Measurements from ENCODE around the gene NR1I3. TPM values are rescaled to one million over a fixed set of nuclear protein-coding genes. Genes with fewer than 3 reads are reported as not detected.

The NR1I3 gene
- total RNA-seq, 2 donors from 2014 or later, result not detected

GRCh38 chr1:161200421-161200991, 37.5 kb downstream of the NR1I3 start:
- intact Hi-C loops (cut with DNase I), result no loop called here
- DNase-seq (ENCODE audit: low spot score), result peak; percentile 78

DNA sequence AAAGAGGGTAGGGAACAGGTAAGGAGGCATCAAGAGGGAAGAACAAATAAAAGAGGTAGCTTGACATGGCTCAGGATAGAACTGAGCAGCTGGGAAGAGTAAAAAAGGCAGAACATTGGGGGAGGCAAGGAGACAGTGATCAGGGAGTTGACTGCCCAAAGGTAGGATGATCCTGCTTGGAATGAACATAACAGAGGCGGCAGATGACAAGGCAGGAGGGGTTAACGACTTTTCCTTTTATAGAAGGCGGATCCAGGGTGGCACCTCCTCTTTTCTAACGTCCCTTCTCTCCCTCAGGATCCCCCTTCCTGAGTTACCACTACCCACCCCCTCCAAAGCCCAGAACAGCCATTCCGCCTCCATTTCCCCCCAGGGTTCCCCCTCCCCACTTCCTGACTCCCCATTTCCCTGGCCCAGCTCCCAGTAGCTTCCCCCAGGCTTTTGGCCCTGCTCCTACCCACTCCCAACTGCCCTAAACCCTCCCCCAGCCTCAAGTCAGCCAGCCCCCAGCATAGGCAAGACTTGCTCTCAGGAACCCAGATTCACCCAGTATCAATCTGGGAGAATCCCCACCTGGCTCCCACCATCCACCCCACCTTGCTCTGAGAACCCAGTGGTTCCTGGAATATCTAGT, 38.4 kb downstream of the NR1I3 start:
- intact Hi-C loops (cut with DNase I), result loop anchor here in 1 of 2 donors (10.0 kb wide), 1 partner anchor 185 kb away; no protein-coding TSS in a partner anchor
- DNase-seq (ENCODE audit: low spot score), result peak; percentile 67

GRCh38 chr1:161198897-161199431, 39.0 kb downstream of the NR1I3 start, which contains the start of gene ADAMTS4:
TSS of gene ADAMTS4 (minus strand) at chr1:161199054. CDS start at chr1:161198627, 427 bp downstream.
- peak; percentile 93 for DNase-seq (ENCODE audit: low spot score)
- intact Hi-C loops (cut with DNase I), result loop anchor here in 1 of 2 donors (10.0 kb wide), 1 partner anchor 186 kb away; no protein-coding TSS in a partner anchor

GRCh38 chr1:161198194-161198896, 39.7 kb downstream of the NR1I3 start:
- intact Hi-C loops (cut with DNase I), result loop anchor here in 1 of 2 donors (10.0 kb wide), 1 partner anchor 186 kb away; no protein-coding TSS in a partner anchor
- DNase-seq (ENCODE audit: low spot score), result peak; percentile 86

DNA sequence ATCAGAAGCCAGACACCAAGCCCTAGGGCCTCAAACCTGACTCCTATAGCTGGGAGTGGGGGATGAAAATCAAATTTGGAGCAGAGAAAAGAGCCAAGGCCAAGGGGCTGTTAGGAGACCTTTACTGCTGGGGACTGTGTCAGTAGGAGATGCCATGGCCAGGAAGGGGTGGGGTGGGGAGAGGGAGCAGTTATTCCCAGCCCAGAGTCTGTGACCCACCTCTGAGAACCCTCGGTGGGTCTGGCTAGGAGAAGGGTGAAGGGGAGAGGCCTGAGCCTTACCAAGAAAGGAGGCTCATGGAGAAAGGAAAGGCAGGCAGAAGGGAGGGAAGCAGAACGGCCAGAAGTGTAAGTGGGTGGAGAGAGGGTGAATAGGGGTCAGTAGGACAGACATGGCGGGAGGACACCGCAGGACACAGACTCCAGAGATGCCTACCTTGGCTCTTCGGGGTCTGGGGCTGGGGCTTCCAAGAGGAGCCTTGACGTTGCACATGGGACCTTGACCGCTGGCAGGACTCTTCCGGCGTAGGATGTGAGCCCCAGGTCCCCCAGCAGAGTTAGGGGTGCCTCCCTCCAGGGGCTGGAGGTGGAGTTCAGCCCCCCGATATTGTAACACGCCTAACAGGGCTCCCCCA, 40.3 kb downstream of the NR1I3 start:
- peak; percentile 76 for DNase-seq (ENCODE audit: low spot score)
- intact Hi-C loops (cut with DNase I), result loop anchor here in 1 of 2 donors (10.0 kb wide), 1 partner anchor 187 kb away; no protein-coding TSS in a partner anchor

GRCh38 chr1:161196521-161197451, 41.2 kb downstream of the NR1I3 start:
- intact Hi-C loops (cut with DNase I), result loop anchor here in 1 of 2 donors (10.0 kb wide), 1 partner anchor 188 kb away; no protein-coding TSS in a partner anchor
- peak; percentile 91 for DNase-seq (ENCODE audit: low spot score)

GRCh38 chr1:161196111-161196510, 41.9 kb downstream of the NR1I3 start:
- intact Hi-C loops (cut with DNase I), result loop anchor here in 1 of 2 donors (10.0 kb wide), 1 partner anchor 189 kb away; no protein-coding TSS in a partner anchor
- peak; percentile 64 for DNase-seq (ENCODE audit: low spot score)

GRCh38 chr1:161195171-161195570, 42.8 kb downstream of the NR1I3 start:
- peak; percentile 15 for DNase-seq (ENCODE audit: low spot score)
- intact Hi-C loops (cut with DNase I), result loop anchor here in 1 of 2 donors (10.0 kb wide), 1 partner anchor 190 kb away; no protein-coding TSS in a partner anchor

DNA sequence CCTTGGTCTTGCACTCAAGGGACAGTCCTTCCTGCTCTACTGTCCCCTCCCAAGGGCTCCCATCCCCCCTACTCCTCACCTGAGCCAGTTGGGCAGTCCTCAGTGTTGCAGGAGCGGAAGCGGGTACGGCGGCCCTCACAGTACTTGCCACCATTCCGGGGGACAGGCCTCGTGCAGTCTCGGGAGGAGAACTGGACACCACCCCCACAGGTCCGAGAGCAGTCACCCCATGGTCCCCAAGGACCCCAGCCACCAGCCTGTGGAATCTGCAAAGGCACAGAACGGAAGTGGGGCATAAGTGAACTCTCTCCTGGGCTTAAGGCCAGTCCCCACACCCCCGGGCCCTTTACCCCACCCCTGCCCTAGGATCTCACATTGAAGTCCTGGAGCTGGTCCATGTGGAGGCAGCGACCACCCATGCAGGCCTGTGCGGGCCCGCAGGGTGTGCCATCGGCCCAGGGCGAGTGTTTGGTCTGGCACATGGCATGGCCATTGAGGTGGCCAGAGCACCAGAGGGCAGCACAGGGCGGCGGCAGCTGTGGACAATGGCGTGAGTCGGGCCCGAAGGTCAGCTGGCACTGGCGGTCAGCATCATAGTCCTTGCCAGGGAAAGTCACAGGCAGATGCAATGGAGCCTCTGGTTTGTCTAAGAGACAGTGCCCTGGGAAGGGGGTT, 44.3 kb downstream of the NR1I3 start:
- intact Hi-C loops (cut with DNase I), result loop anchor here (5.0 to 10.0 kb wide), 2 partner anchors 191 to 774 kb away; no protein-coding TSS in a partner anchor
- peak; percentile 84 for DNase-seq (ENCODE audit: low spot score)

DNA sequence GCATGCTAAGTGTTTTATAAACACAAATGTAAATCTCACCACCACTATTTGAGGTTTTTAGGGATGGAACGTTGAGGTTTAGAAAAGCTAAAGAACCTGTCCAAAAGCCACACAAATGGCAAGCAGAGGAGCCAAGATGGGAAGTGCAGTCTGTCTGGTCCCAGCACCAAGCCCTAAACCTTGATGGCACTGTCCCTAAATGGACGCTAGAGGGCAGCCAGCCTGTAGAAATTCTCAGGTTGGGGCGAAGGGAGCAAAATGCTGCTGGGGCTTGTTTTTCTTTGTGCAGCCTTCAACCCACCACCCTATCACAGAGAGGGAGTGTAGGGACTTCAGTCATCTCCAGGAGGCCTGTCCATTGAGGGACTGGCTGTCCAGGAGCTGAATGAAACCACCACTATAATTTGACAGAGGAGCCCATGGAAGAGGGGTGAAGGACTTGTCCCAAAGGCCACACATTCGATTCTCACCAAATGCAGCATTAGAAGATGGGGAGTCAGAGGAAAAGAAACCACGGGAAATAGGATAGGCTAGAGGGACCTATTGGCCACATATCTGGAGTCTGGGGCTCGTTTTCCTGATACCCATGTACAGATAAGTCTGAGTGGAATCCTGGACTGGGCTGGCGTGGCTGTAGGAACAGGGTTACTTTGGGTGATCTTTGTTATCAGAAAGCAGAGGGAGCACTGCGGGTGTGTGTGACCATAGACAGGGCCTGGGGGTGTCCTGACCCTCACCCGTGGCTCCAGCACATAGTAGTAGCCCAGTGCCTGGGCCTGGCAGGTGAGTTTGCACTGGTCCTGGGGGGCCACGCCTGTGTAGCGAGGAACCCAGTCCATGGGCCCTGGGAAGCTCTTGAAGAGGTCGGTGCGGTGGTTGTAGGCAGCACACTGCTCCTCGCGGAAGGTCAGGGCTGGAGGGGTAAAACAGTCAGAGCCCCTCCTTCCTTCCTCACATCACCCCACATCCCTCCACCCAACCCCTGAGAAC, 45.2 kb downstream of the NR1I3 start:
- peak; percentile 84 for DNase-seq (ENCODE audit: low spot score)
- intact Hi-C loops (cut with DNase I), result loop anchor here (5.0 to 10.0 kb wide), 2 partner anchors 192 to 775 kb away; no protein-coding TSS in a partner anchor

- peak; percentile 59 for DNase-seq (ENCODE audit: low spot score)
Measured at GRCh38 chr1:161191971-161192370, 46.0 kb downstream of the NR1I3 start.

DNA sequence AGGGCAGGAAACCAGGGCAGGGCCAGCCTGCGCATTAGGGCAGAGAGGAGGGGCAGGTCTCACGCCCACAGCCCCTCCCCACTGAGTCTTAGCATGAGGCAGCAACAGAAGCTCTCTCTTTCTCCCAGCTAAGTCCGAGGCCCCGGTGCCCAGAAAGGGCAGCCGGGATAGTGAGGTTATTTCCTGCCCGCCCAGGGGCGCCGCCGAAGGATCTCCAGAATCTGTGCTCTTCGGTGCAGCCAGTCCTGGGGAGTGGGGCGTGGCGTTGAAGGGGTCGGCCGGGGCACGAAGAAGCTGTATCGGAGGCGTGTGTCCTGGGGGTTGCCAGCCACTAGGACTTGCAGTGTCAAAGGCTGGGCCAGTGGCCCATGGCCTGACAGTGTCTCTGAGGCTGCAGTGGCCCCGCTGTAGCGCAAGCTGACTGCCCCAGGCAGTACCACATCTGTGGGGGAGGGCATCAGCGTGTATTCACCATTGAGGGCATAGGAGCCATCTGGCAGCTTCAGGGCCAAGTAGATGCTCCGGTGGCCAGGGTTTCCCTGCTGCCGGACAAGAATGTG, 47.0 kb downstream of the NR1I3 start:
- peak; percentile 73 for DNase-seq (ENCODE audit: low spot score)
- intact Hi-C loops (cut with DNase I), result loop anchor here (5.0 to 10.0 kb wide), 2 partner anchors 194 to 776 kb away; no protein-coding TSS in a partner anchor

More at GRCh38 chr1:161191971-161192370, 46.0 kb downstream of the NR1I3 start:
- intact Hi-C loops (cut with DNase I), result loop anchor here (5.0 to 10.0 kb wide), 2 partner anchors 193 to 775 kb away; no protein-coding TSS in a partner anchor

GRCh38 chr1:161189036-161189435, 49.0 kb downstream of the NR1I3 start:
- intact Hi-C loops (cut with DNase I), result no loop called here
- DNase-seq (ENCODE audit: low spot score), result peak; percentile 52

DNA sequence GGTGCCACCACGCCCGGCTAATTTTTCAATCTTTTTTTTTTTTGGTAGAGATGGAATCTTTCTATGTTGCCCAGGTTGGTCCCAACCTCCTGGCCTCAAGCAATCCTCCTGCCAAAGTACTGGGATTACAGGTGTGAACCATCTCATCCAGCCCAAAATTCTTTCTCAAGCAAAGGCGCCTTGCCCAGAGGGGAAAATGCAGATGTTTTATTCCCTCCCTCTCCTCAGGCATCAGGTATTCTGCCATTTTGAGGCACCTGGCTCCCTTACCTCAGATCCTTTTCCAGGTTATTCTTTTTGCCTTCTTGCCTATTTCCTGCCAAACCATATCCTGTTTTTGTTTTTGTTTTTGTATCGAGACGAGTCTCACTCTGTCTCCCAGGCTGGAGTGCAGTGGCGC, 49.6 kb downstream of the NR1I3 start:
- no peak for DNase-seq (ENCODE audit: low spot score)
- intact Hi-C loops (cut with DNase I), result no loop called here

DNA sequence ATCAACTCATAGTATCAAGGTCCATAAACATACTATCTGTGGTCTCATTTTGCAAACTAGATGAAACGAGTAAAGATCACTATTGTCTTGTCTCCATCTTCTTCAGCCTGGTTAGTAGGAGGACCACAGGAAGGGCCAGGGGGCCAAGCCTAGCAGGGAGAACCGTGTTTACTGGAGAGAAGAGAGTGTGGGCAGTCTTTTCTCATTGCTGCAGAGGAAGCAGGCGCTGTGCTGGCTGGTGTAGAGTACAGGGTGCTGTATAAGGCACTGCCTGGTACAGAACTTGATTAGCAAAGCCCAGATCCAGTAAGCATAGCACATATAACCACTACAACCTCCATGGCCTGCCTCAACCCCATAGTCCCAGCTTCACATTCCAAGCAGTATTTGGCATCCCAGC, 50.7 kb downstream of the NR1I3 start:
- DNase-seq (ENCODE audit: low spot score), result peak; percentile 50
- intact Hi-C loops (cut with DNase I), result no loop called here
